GM12878 (cell line): ENCODE data around the gene RPL19. TPM values are rescaled to one million over a fixed set of nuclear protein-coding genes. Genes with fewer than 3 reads are reported as not detected.

Experiments
- ATAC-seq: fragments of 200-7000 bp; cut with Tn5 transposase; 3 replicates; pipeline ENCODE4 v1.9.1; 2020; ENCODE audit warnings: mild to moderate bottlenecking, moderate library complexity
- BruUV-seq: library from RNA; stranded (reverse); fragments of 400-500 nt; replicated peaks from 2 replicates; lab custom pipeline; 2021; lab: Mats Ljungman, UMichigan
- CTCF ChIA-PET: fragments of 300-600 bp; sonication (Branson Sonifier 250); formaldehyde crosslinking; extraction: SDS; loops from one replicate; lab custom pipeline; 2021; ENCODE audit warnings: inconsistent platforms; lab: Yijun Ruan, JAX
- POLR2A ChIA-PET: fragments of 350-600 bp; formaldehyde crosslinking; extraction: SDS; loops from one replicate; lab custom pipeline; 2021; ENCODE audit warnings: inconsistent platforms; lab: Charles Lee
- RAD21 ChIA-PET: fragments of 300-600 bp; sonication (Branson Sonifier 250); formaldehyde crosslinking; loops from one replicate; lab custom pipeline; 2023; ENCODE audit warnings: antibody characterized with exemption; ENCODE audit not compliant: unreplicated experiment; lab: Charles Lee
- SMC1A ChIA-PET: fragments of 300-600 bp; sonication (Branson Sonifier 250); formaldehyde crosslinking; loops from one replicate; lab custom pipeline; 2023; ENCODE audit not compliant: unreplicated experiment, uncharacterized antibody; lab: Charles Lee
- DNase-seq: peaks from one replicate; pipeline ENCODE4 v3.0.0-alpha.2; 2011; ENCODE audit warnings: low read depth, low spot score
- FAIRE-seq: peaks from 3 replicates; lab custom pipeline; 2011; peaks lifted over from hg19 to GRCh38; lab: Jason Lieb, UNC
- H2AFZ ChIP-seq: 2 replicates; pipeline ENCODE4 v1.6.0; 2011; ENCODE audit warnings: low read depth, low read length, control low read depth; ENCODE audit not compliant: control insufficient read depth
- H3K27ac ChIP-seq: 2 replicates; pipeline ENCODE4 v1.5.1; 2011; ENCODE audit warnings: control low read depth; ENCODE audit not compliant: control insufficient read depth, insufficient read depth
- H3K27me3 ChIP-seq, 2 experiments: replicated peaks in 1 of 2; 2 replicates each; pipeline versions ENCODE4 v1.6.0 to v1.6.1; 2011; ENCODE audit warnings: low read length in 1 of 2; ENCODE audit not compliant: control insufficient read depth in 2 of 2, insufficient read depth in 2 of 2
- H3K36me3 ChIP-seq, 2 experiments: 2 replicates each; pipeline ENCODE4 v1.5.1; 2011; ENCODE audit warnings: low read length in 1 of 2; ENCODE audit not compliant: control insufficient read depth in 2 of 2, insufficient read depth in 2 of 2
- H3K4me1 ChIP-seq: 2 replicates; pipeline ENCODE4 v1.6.1; 2011; ENCODE audit warnings: mild to moderate bottlenecking, low read length, moderate library complexity, mixed read lengths; ENCODE audit not compliant: control insufficient read depth, insufficient read depth
- H3K4me2 ChIP-seq: 2 replicates; pipeline ENCODE4 v1.6.0; 2011; ENCODE audit warnings: control low read depth; ENCODE audit not compliant: control insufficient read depth, insufficient read depth
- H3K4me3 ChIP-seq: fragments of 200-600 bp; sonication (generic); 2 replicates; pipeline ENCODE4 v1.5.1; 2016
- H3K79me2 ChIP-seq: 2 replicates; pipeline ENCODE4 v1.6.0; 2011; ENCODE audit warnings: low read length; ENCODE audit not compliant: control insufficient read depth, insufficient read depth
- H3K9ac ChIP-seq: 2 replicates; pipeline ENCODE4 v1.8.0; 2011; ENCODE audit warnings: low read length, control low read depth, mixed read lengths; ENCODE audit not compliant: control insufficient read depth, insufficient read depth
- H3K9me3 ChIP-seq: replicated peaks from 3 replicates; pipeline ENCODE4 v1.5.1; 2011; ENCODE audit warnings: mild to moderate bottlenecking, low read length; ENCODE audit not compliant: control insufficient read depth, insufficient read depth
- H4K20me1 ChIP-seq: 2 replicates; pipeline ENCODE4 v1.6.0; 2011; ENCODE audit not compliant: control insufficient read depth, insufficient read depth
- ASH2L ChIP-seq: fragments of 300-600, 200-600 bp; sonication (generic); IDR thresholded peaks from 2 replicates; pipeline ENCODE4 v1.6.1; 2017; ENCODE audit warnings: low read depth, mild to moderate bottlenecking, borderline replicate concordance
- CHD2 ChIP-seq: IDR thresholded peaks from 2 replicates; pipeline ENCODE4 v1.6.1; 2011; ENCODE audit warnings: low read depth, low read length, improper control_type of control experiment, borderline replicate concordance
- HDAC6 ChIP-seq: fragments of 200-600 bp; sonication (generic); IDR thresholded peaks from one replicate; pipeline ENCODE4 v1.8.0; 2017; ENCODE audit warnings: antibody characterized with exemption; ENCODE audit not compliant: unreplicated experiment
- JUNB ChIP-seq: IDR thresholded peaks from 2 replicates; pipeline ENCODE4 v1.6.1; 2016; ENCODE audit warnings: antibody characterized with exemption, mild to moderate bottlenecking
- JUND ChIP-seq: IDR thresholded peaks from 2 replicates; pipeline ENCODE4 v1.6.1; 2012; ENCODE audit warnings: low read depth, mild to moderate bottlenecking, low read length, improper control_type of control experiment, moderate library complexity
- KDM1A ChIP-seq: fragments of 200-600 bp; sonication (generic); IDR thresholded peaks from 2 replicates; pipeline ENCODE4 v1.6.1; 2016; ENCODE audit warnings: borderline replicate concordance
- MEF2B ChIP-seq: fragments of 450-650 bp; IDR thresholded peaks from 2 replicates; pipeline ENCODE4 v1.6.1; 2018; ENCODE audit warnings: mild to moderate bottlenecking, moderate library complexity; ENCODE audit not compliant: partially characterized antibody, poor library complexity, severe bottlenecking
- MXI1 ChIP-seq: fragments of 150-350 bp; IDR thresholded peaks from 2 replicates; pipeline ENCODE4 v1.6.1; 2011; ENCODE audit warnings: low read depth, mild to moderate bottlenecking, inconsistent platforms, low read length, improper control_type of control experiment
- POLR2A ChIP-seq: IDR thresholded peaks from 2 replicates; pipeline ENCODE4 v1.6.1; 2011; ENCODE audit warnings: low read depth, mild to moderate bottlenecking, low read length
- RCOR1 ChIP-seq: conservative IDR thresholded peaks from 2 replicates; pipeline ENCODE4 v1.6.1; 2012; ENCODE audit warnings: low read depth, low read length, improper control_type of control experiment
- SMARCA5 ChIP-seq: fragments of 450-650 bp; IDR thresholded peaks from 2 replicates; pipeline ENCODE4 v1.6.1; 2017; ENCODE audit warnings: mild to moderate bottlenecking
- SREBF2 ChIP-seq: IDR thresholded peaks from 2 replicates; pipeline ENCODE4 v1.6.1; 2012; ENCODE audit warnings: mild to moderate bottlenecking, low read length
- TAF1 ChIP-seq: IDR thresholded peaks from 2 replicates; pipeline ENCODE4 v1.6.1; 2011; ENCODE audit warnings: mild to moderate bottlenecking, low read depth, low read length, borderline replicate concordance
- ZNF207 ChIP-seq: fragments of 450-650 bp; IDR thresholded peaks from 2 replicates; pipeline ENCODE4 v1.6.1; 2014; ENCODE audit warnings: antibody characterized with exemption, mild to moderate bottlenecking, borderline replicate concordance
- WGBS: methylation state at CpG from one replicate; pipeline ENCODE4 v1.1.6; 2016; ENCODE audit warnings: low lambda C conversion rate; ENCODE audit not compliant: insufficient replicate concordance, insufficient coverage; ENCODE audit errors: missing lambda C conversion rate; 5-methylcytosine and 5-hydroxymethylcytosine counted together
- in situ Hi-C: fragments of 300-500 bp; cut with MboI; formaldehyde crosslinking; loops from 9 replicates; pipeline ENCODE4 v1.14.3; 2018; ENCODE audit warnings: mixed read lengths
- intact Hi-C: fragments of 100-400 bp; cut with micrococcal nuclease; formaldehyde crosslinking; loops from one replicate; pipeline ENCODE4 v1.14.2; 2022; ENCODE audit not compliant: unreplicated experiment
- polyA plus RNA-seq, 11 experiments: library from polyadenylated mRNA; depleted of rRNA in 4 of 11; unstranded in 6 of 11; stranded (reverse) in 5 of 11; fragments of >200 nt; fragmentation: Nextera tagmentation in 4 of 11; fragmentation: Illumina TruSeq in 1 of 11; extraction: Ambion mirVana in 4 of 11; extraction: Trizol in 1 of 11; gene quantifications; 1 replicate in 1 of 11; 2 replicates in 10 of 11; pipeline versions ENCODE4 v1.2.1 to v1.2.3, GENCODE V29; 2011 to 2016; ENCODE audit warnings: inconsistent platforms in 2 of 11, missing spikeins in 2 of 11, low read depth in 1 of 11
- total RNA-seq, 4 experiments: library from RNA; depleted of rRNA in 3 of 4; stranded (reverse); fragments of >200 nt in 3 of 4; fragmentation: Illumina TruSeq in 1 of 4; extraction: Trizol in 1 of 4; gene quantifications; 2 replicates each; pipeline versions ENCODE4 v1.2.1 to v1.2.3, GENCODE V29; 2013 to 2021
- TF ChIP-seq, protein P1 (sequence below): IDR thresholded peaks from 2 replicates; pipeline ENCODE4 v1.6.1; 2012; ENCODE audit warnings: low read depth, low read length, improper control_type of control experiment
- TF ChIP-seq, protein P2 (sequence below): fragments of 450-650 bp; formaldehyde crosslinking; IDR thresholded peaks from 2 replicates; pipeline ENCODE4 v1.4.0; 2022; ENCODE audit warnings: mild to moderate bottlenecking, moderate library complexity

The RPL19 gene
- total and polyA plus RNA-seq, 10 of the 15 experiments (the other 5 are each of a cell fraction or from before 2014, with no cell fraction given): 1,862 to 5,536 (median 3,836) TPM

DNA sequence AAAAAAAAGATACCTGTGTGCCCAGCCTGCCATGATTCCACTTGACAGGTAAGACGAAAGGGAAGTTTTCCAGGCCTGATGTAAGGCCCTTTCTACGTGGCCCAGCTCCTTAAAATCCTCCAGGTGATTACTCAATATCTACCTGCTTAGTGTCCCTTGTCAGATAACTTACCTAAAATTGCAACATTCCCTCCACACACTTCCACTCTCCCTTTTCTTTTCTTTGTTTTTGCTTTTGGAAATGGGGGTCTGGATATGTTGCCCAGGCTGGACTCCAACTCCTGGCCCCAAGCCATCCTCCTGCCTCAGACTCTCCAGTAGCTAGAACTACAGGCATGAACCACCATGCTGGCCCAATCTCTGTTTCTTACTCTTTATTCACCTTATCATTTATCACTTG is 41.5 kb upstream of the RPL19 start:
- no peak overlapping the region for H3K4me2 ChIP-seq
- ChIA-PET POLR2A (no interaction called here), SMC1A (interaction anchor here (0.9 to 1.8 kb wide), 3 partner anchors 8 to 176 kb away, joined by 3 to 5 read pairs (median 3); no protein-coding TSS in a partner anchor), RAD21 (interaction anchor here (0.7 kb wide), 1 partner anchor 308 kb away, joined by 3 read pairs; no protein-coding TSS in a partner anchor), CTCF (interaction anchor here (0.7 to 1.4 kb wide), 3 partner anchors 16 to 325 kb away, joined by 3 read pairs; no protein-coding TSS in a partner anchor)
- no peak overlapping the region for H3K9ac ChIP-seq
- WGBS: 31% methylated on average over 2 of the region's 2 CpGs
- TF ChIP-seq TAF1: no peak
- no peak for TF ChIP-seq JUND
- TF ChIP-seq SMARCA5: no peak
- TF ChIP-seq RCOR1: no peak
- no peak for TF ChIP-seq HDAC6
- no peak for TF ChIP-seq ZNF207
- TF ChIP-seq, protein P1, sequence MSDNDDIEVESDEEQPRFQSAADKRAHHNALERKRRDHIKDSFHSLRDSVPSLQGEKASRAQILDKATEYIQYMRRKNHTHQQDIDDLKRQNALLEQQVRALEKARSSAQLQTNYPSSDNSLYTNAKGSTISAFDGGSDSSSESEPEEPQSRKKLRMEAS: no peak
- no peak for TF ChIP-seq MEF2B
- TF ChIP-seq, protein P2, sequence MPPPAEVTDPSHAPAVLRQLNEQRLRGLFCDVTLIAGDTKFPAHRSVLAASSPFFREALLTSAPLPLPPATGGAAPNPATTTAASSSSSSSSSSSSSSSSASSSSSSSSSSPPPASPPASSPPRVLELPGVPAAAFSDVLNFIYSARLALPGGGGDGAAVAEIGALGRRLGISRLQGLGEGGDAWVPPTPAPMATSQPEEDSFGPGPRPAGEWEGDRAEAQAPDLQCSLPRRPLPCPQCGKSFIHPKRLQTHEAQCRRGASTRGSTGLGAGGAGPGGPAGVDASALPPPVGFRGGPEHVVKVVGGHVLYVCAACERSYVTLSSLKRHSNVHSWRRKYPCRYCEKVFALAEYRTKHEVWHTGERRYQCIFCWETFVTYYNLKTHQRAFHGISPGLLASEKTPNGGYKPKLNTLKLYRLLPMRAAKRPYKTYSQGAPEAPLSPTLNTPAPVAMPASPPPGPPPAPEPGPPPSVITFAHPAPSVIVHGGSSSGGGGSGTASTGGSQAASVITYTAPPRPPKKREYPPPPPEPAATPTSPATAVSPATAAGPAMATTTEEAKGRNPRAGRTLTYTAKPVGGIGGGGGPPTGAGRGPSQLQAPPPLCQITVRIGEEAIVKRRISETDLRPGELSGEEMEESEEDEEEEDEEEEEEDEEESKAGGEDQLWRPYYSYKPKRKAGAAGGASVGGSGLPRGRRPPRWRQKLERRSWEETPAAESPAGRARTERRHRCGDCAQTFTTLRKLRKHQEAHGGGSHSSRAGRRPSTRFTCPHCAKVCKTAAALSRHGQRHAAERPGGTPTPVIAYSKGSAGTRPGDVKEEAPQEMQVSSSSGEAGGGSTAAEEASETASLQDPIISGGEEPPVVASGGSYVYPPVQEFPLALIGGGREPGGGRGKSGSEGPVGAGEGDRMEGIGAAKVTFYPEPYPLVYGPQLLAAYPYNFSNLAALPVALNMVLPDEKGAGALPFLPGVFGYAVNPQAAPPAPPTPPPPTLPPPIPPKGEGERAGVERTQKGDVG (CRISPR knock-in tag): no peak
- TF ChIP-seq JUNB: no peak
- TF ChIP-seq CHD2: no peak
- TF ChIP-seq MXI1: no peak
- TF ChIP-seq POLR2A: no peak
- TF ChIP-seq KDM1A: no peak
- TF ChIP-seq ASH2L: no peak
- TF ChIP-seq SREBF2: no peak
- BruUV-seq: no TSS peak
- no peaks in the 10 kb centered on the region for H3K79me2 ChIP-seq
- DNase-seq: no peak
- no peaks in the 10 kb centered on the region for H3K9me3 ChIP-seq
- H3K36me3 ChIP-seq: no peaks in the 10 kb centered on the region
- H3K4me1 ChIP-seq: no peaks in the 10 kb centered on the region; the same call in 1 of the 2 replicates
- in situ Hi-C loops (loop anchor here (10.0 kb wide), 1 partner anchor 404 kb away; the partner anchor contains the start of gene PSMB3), intact Hi-C loops (no loop called here)
- no peak overlapping the region for H3K27ac ChIP-seq
- H4K20me1 ChIP-seq: no peaks in the 10 kb centered on the region
- H2AFZ ChIP-seq: no peak overlapping the region
- H3K4me3 ChIP-seq: no peak overlapping the region
- no peak for FAIRE-seq
- ATAC-seq: no peak
- H3K27me3 ChIP-seq: no peaks in the 10 kb centered on the region
